Liver (tissue), 9 donors: ENCODE results near the gene SH3PXD2A. TPM values are rescaled to one million over a fixed set of nuclear protein-coding genes. Genes with fewer than 3 reads are reported as not detected.

Experiments
- DNase-seq: peaks from one replicate; pipeline ENCODE4 v3.0.0-alpha.2; 2017; ENCODE audit warnings: low spot score
- H3K27ac ChIP-seq, 2 donors: one replicate each; pipeline ENCODE4 v1.7.0; 2013; ENCODE audit warnings: inconsistent platforms in 2 of 2, low read length in 2 of 2, control low read depth in 1 of 2, low read depth in 1 of 2, mild to moderate bottlenecking in 1 of 2
- H3K27me3 ChIP-seq, 4 donors: one replicate each; pipeline versions ENCODE4 v1.6.1 to v1.7.0; 2013; ENCODE audit warnings: low read length in 3 of 4, inconsistent platforms in 1 of 4, mild to moderate bottlenecking in 1 of 4, moderate library complexity in 1 of 4; ENCODE audit not compliant: control insufficient read depth in 4 of 4, insufficient read depth in 4 of 4
- H3K36me3 ChIP-seq, 4 donors: one replicate each; pipeline versions ENCODE4 v1.6.1 to v1.7.0; 2013; ENCODE audit warnings: low read length in 3 of 4, mild to moderate bottlenecking in 3 of 4, low read depth in 1 of 4, moderate library complexity in 1 of 4; ENCODE audit not compliant: control insufficient read depth in 4 of 4, insufficient read depth in 3 of 4
- H3K4me1 ChIP-seq, 4 donors: one replicate each; pipeline versions ENCODE4 v1.6.1 to v1.7.0; 2013; ENCODE audit warnings: low read length in 3 of 4, mild to moderate bottlenecking in 3 of 4, moderate library complexity in 1 of 4; ENCODE audit not compliant: control insufficient read depth in 4 of 4, insufficient read depth in 4 of 4
- H3K4me3 ChIP-seq, 3 donors: one replicate each; pipeline versions ENCODE4 v1.6.1 to v1.7.0; 2013; ENCODE audit warnings: low read length in 3 of 3, control low read depth in 1 of 3, low read depth in 1 of 3, mild to moderate bottlenecking in 1 of 3
- H3K9ac ChIP-seq, 2 donors: one replicate each; pipeline ENCODE4 v1.7.0; 2013; ENCODE audit warnings: low read length in 2 of 2, mild to moderate bottlenecking in 2 of 2, moderate library complexity in 2 of 2, control low read depth in 1 of 2, low read depth in 1 of 2
- H3K9me3 ChIP-seq, 4 donors: one replicate each; pipeline versions ENCODE4 v1.6.1 to v1.7.0; 2013; ENCODE audit warnings: low read length in 3 of 4; ENCODE audit not compliant: control insufficient read depth in 4 of 4
- EGR1 ChIP-seq, 2 donors: IDR thresholded peaks; 2 replicates each; pipeline ENCODE4 v1.6.1; 2016 to 2018; ENCODE audit warnings: antibody characterized with exemption in 2 of 2, low read depth in 2 of 2
- FOXA1 ChIP-seq: IDR thresholded peaks from 2 replicates; pipeline ENCODE4 v1.6.1; 2016; ENCODE audit warnings: antibody characterized with exemption
- FOXA2 ChIP-seq: IDR thresholded peaks from 2 replicates; pipeline ENCODE4 v1.6.1; 2016; ENCODE audit warnings: antibody characterized with exemption
- GABPA ChIP-seq, 2 donors: IDR thresholded peaks in 1 of 2; conservative IDR thresholded peaks in 1 of 2; 2 replicates each; pipeline ENCODE4 v1.6.1; 2016; ENCODE audit warnings: antibody characterized with exemption in 2 of 2, mild to moderate bottlenecking in 1 of 2, moderate library complexity in 1 of 2
- HNF4A ChIP-seq, 2 donors: conservative IDR thresholded peaks; 2 replicates each; pipeline ENCODE4 v1.6.1; 2016; ENCODE audit warnings: antibody characterized with exemption in 2 of 2, mild to moderate bottlenecking in 2 of 2
- HNF4G ChIP-seq: IDR thresholded peaks from 2 replicates; pipeline ENCODE4 v1.6.1; 2016; ENCODE audit warnings: antibody characterized with exemption
- JUND ChIP-seq, 2 donors: IDR thresholded peaks; 2 replicates each; pipeline ENCODE4 v1.6.1; 2016; ENCODE audit warnings: antibody characterized with exemption in 2 of 2
- NR2F2 ChIP-seq: IDR thresholded peaks from 2 replicates; pipeline ENCODE4 v1.6.1; 2016; ENCODE audit warnings: antibody characterized with exemption
- RAD21 ChIP-seq, 2 donors: IDR thresholded peaks; 2 replicates each; pipeline ENCODE4 v1.6.1; 2016; ENCODE audit warnings: antibody characterized with exemption in 2 of 2, mild to moderate bottlenecking in 2 of 2
- RXRA ChIP-seq, 2 donors: IDR thresholded peaks; 2 replicates each; pipeline ENCODE4 v1.6.1; 2017 to 2018; ENCODE audit warnings: antibody characterized with exemption in 2 of 2, mild to moderate bottlenecking in 1 of 2
- SP1 ChIP-seq: IDR thresholded peaks from 2 replicates; pipeline ENCODE4 v1.6.1; 2018; ENCODE audit warnings: antibody characterized with exemption, mild to moderate bottlenecking
- TAF1 ChIP-seq: conservative IDR thresholded peaks from 2 replicates; pipeline ENCODE4 v1.6.1; 2016; ENCODE audit warnings: antibody characterized with exemption, mild to moderate bottlenecking
- YY1 ChIP-seq: IDR thresholded peaks from 2 replicates; pipeline ENCODE4 v1.6.1; 2016; ENCODE audit warnings: antibody characterized with exemption, mild to moderate bottlenecking
- WGBS: extraction: QIAGEN DNeasy Blood & Tissue Kit; methylation state at CpG from one replicate; pipeline ENCODE4 v1.1.7; 2013; 5-methylcytosine and 5-hydroxymethylcytosine counted together
- polyA plus RNA-seq, 2 donors: library from polyadenylated mRNA; stranded (reverse) in 1 of 2; unstranded in 1 of 2; fragments of 200-250 nt in 1 of 2; fragments of >200 nt in 1 of 2; fragmentation: Nextera tagmentation in 1 of 2; extraction: Ambion mirVana in 1 of 2; gene quantifications; one replicate each; pipeline versions ENCODE4 v1.2.1 to v1.2.3, GENCODE V29; 2013 to 2015
- total RNA-seq, 2 donors: library from RNA; depleted of rRNA; stranded (reverse); fragments of >200 nt; gene quantifications; one replicate each; pipeline ENCODE4 v1.2.3, GENCODE V29; 2014
- TF ChIP-seq, protein P1 (sequence below): IDR thresholded peaks from 2 replicates; pipeline ENCODE4 v1.6.1; 2016; ENCODE audit warnings: antibody characterized with exemption
- TF ChIP-seq, protein P2 (sequence below): IDR thresholded peaks from 2 replicates; pipeline ENCODE4 v1.6.1; 2016; ENCODE audit warnings: antibody characterized with exemption
- TF ChIP-seq, protein P3 (sequence below): IDR thresholded peaks from 2 replicates; pipeline ENCODE4 v1.6.1; 2016; ENCODE audit warnings: antibody characterized with exemption, mild to moderate bottlenecking
- TF ChIP-seq, protein P4 (sequence below): IDR thresholded peaks from 2 replicates; pipeline ENCODE4 v1.6.1; 2016; ENCODE audit warnings: antibody characterized with exemption
- TF ChIP-seq, protein P5 (sequence below): fragments of 150-350 bp; IDR thresholded peaks from 2 replicates; pipeline ENCODE4 v1.5.1; 2017; ENCODE audit warnings: improper control_type of control experiment, low read depth, low read length; ENCODE audit not compliant: missing input control
- donor health status: healthy.
- donor health status: healthy.
- donor health status: healthy.
- donor health status: healthy.
- donor health status: healthy.

SH3PXD2A gene
- total and polyA plus RNA-seq, 4 donors: 0.82 to 5.5 (median 3.9) TPM

DNA sequence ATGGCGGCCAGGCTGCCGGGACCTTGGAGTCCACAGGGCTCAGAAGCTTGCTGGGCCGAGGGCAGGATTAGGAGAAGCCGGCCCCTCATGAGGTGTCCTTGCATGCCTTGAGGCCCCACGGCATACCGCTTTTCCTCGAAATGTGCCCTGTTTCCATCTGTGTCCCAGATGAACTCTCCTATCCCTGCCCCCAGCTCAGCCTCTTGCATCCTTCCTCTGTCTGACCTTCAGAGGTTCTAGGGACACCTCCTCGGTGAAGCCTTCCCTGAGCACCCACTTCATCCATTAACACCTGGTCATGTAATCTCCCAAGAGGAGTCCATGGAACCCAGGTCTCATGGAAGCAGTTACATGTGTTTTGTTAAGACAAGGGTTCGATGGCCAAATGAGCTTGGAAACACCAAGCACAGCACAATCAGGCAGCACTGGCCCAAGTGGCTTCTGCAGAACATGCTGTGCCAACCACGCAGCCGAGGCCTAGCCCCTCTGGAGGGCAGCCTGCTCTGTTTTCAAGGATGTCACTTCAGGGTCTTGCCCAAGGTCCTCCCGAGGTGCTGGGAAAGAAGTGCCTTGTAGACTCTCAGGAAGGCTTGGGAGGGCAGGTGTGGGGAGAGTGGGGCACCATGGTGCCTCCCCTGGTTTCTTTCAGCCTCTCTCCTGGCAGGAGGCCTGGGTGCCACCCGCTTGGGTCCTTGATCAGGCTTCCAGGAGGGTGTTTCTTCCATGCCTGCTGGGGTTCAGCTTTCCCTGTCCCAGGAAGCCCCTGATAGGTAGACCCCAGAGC lies 237.6 kb downstream of the SH3PXD2A start:
- no peak for DNase-seq
- Histone ChIP-seq H3K4me3 (no peak overlapping the region), H3K4me1 (peaks cover 20 to 55% (median 47%) of the 10 kb centered on the region in 4 donors), H3K9ac (no peak overlapping the region), H3K27me3 (no peaks in the 10 kb centered on the region), H3K9me3 (no peaks in the 10 kb centered on the region), H3K27ac (peak overlapping the region; percentile 5 to 46), H3K36me3 (peaks cover 0 to 31% (median 17%) of the 10 kb centered on the region in 4 donors)
- 88% methylated on average over 13 of the region's 13 CpGs for WGBS
- TF ChIP-seq RXRA (IDR thresholded peaks at IDR 0.05) (no peak), JUND (IDR thresholded peaks at IDR 0.05) (no peak), FOXA2 (no peak), SP1 (no peak), HNF4A (conservative IDR thresholded peaks at IDR 0.05) (no peak), GABPA (IDR thresholded peaks at IDR 0.05 in 1 of 2, conservative IDR thresholded peaks at IDR 0.05 in 1 of 2) (no peak), RAD21 (IDR thresholded peaks at IDR 0.05) (no peak), HNF4G (no peak), TAF1 (no peak), FOXA1 (no peak), NR2F2 (no peak), YY1 (no peak), EGR1 (IDR thresholded peaks at IDR 0.05; ENCODE audit: low read depth in 2 of 2) (no peak)
- TF ChIP-seq, protein P1, sequence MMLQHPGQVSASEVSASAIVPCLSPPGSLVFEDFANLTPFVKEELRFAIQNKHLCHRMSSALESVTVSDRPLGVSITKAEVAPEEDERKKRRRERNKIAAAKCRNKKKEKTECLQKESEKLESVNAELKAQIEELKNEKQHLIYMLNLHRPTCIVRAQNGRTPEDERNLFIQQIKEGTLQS: no peak
- TF ChIP-seq, protein P2, sequence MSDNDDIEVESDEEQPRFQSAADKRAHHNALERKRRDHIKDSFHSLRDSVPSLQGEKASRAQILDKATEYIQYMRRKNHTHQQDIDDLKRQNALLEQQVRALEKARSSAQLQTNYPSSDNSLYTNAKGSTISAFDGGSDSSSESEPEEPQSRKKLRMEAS: no peak
- TF ChIP-seq, protein P3, sequence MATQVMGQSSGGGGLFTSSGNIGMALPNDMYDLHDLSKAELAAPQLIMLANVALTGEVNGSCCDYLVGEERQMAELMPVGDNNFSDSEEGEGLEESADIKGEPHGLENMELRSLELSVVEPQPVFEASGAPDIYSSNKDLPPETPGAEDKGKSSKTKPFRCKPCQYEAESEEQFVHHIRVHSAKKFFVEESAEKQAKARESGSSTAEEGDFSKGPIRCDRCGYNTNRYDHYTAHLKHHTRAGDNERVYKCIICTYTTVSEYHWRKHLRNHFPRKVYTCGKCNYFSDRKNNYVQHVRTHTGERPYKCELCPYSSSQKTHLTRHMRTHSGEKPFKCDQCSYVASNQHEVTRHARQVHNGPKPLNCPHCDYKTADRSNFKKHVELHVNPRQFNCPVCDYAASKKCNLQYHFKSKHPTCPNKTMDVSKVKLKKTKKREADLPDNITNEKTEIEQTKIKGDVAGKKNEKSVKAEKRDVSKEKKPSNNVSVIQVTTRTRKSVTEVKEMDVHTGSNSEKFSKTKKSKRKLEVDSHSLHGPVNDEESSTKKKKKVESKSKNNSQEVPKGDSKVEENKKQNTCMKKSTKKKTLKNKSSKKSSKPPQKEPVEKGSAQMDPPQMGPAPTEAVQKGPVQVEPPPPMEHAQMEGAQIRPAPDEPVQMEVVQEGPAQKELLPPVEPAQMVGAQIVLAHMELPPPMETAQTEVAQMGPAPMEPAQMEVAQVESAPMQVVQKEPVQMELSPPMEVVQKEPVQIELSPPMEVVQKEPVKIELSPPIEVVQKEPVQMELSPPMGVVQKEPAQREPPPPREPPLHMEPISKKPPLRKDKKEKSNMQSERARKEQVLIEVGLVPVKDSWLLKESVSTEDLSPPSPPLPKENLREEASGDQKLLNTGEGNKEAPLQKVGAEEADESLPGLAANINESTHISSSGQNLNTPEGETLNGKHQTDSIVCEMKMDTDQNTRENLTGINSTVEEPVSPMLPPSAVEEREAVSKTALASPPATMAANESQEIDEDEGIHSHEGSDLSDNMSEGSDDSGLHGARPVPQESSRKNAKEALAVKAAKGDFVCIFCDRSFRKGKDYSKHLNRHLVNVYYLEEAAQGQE: no peak
- TF ChIP-seq, protein P4, sequence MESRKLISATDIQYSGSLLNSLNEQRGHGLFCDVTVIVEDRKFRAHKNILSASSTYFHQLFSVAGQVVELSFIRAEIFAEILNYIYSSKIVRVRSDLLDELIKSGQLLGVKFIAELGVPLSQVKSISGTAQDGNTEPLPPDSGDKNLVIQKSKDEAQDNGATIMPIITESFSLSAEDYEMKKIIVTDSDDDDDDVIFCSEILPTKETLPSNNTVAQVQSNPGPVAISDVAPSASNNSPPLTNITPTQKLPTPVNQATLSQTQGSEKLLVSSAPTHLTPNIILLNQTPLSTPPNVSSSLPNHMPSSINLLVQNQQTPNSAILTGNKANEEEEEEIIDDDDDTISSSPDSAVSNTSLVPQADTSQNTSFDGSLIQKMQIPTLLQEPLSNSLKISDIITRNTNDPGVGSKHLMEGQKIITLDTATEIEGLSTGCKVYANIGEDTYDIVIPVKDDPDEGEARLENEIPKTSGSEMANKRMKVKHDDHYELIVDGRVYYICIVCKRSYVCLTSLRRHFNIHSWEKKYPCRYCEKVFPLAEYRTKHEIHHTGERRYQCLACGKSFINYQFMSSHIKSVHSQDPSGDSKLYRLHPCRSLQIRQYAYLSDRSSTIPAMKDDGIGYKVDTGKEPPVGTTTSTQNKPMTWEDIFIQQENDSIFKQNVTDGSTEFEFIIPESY: no peak
- TF ChIP-seq, protein P5, sequence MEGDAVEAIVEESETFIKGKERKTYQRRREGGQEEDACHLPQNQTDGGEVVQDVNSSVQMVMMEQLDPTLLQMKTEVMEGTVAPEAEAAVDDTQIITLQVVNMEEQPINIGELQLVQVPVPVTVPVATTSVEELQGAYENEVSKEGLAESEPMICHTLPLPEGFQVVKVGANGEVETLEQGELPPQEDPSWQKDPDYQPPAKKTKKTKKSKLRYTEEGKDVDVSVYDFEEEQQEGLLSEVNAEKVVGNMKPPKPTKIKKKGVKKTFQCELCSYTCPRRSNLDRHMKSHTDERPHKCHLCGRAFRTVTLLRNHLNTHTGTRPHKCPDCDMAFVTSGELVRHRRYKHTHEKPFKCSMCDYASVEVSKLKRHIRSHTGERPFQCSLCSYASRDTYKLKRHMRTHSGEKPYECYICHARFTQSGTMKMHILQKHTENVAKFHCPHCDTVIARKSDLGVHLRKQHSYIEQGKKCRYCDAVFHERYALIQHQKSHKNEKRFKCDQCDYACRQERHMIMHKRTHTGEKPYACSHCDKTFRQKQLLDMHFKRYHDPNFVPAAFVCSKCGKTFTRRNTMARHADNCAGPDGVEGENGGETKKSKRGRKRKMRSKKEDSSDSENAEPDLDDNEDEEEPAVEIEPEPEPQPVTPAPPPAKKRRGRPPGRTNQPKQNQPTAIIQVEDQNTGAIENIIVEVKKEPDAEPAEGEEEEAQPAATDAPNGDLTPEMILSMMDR: no peak
